H9 (cell line): ENCODE measurements around the gene GRB14. TPM values are rescaled to one million over a fixed set of nuclear protein-coding genes. Genes with fewer than 3 reads are reported as not detected.

Source experiments
- DNase-seq: peaks from one replicate; pipeline ENCODE4 v3.0.0-alpha.2; 2017
- H2AFZ ChIP-seq: one replicate; pipeline ENCODE4 v1.6.1; 2013; ENCODE audit warnings: mild to moderate bottlenecking, low read length, control low read depth, moderate library complexity
- H2AK5ac ChIP-seq: 2 replicates; pipeline ENCODE4 v1.6.1; 2013; ENCODE audit warnings: low read length, control low read depth, mixed read lengths; ENCODE audit not compliant: insufficient read length
- H2BK120ac ChIP-seq: one replicate; pipeline ENCODE4 v1.6.1; 2013; ENCODE audit warnings: low read depth, mild to moderate bottlenecking, low read length, control low read depth, inconsistent platforms; ENCODE audit not compliant: poor library complexity, severe bottlenecking
- H2BK12ac ChIP-seq: 2 replicates; pipeline ENCODE4 v1.6.1; 2013; ENCODE audit warnings: low read length, control low read depth, mixed read lengths, low read depth; ENCODE audit not compliant: insufficient read length
- H2BK15ac ChIP-seq: 2 replicates; pipeline ENCODE4 v1.6.1; 2013; ENCODE audit warnings: low read depth, low read length, control low read depth
- H2BK20ac ChIP-seq: one replicate; pipeline ENCODE4 v1.6.1; 2013; ENCODE audit warnings: low read depth, mild to moderate bottlenecking, low read length, control low read depth, inconsistent platforms; ENCODE audit not compliant: poor library complexity, severe bottlenecking
- H2BK5ac ChIP-seq: 2 replicates; pipeline ENCODE4 v1.6.1; 2013; ENCODE audit warnings: low read length, control low read depth, mixed read lengths; ENCODE audit not compliant: insufficient read length
- H3K14ac ChIP-seq: 2 replicates; pipeline ENCODE4 v1.6.1; 2013; ENCODE audit warnings: low read length, control low read depth; ENCODE audit not compliant: insufficient read depth
- H3K18ac ChIP-seq: 2 replicates; pipeline ENCODE4 v1.6.1; 2013; ENCODE audit warnings: low read depth, mild to moderate bottlenecking, mixed read lengths, low read length, control low read depth; ENCODE audit not compliant: insufficient read length
- H3K23ac ChIP-seq: 2 replicates; pipeline ENCODE4 v1.6.1; 2013; ENCODE audit warnings: low read length, control low read depth, mixed read lengths, low read depth; ENCODE audit not compliant: insufficient read length
- H3K23me2 ChIP-seq: 2 replicates; pipeline ENCODE4 v1.6.1; 2013; ENCODE audit warnings: low read depth, mild to moderate bottlenecking, mixed read lengths, low read length, control low read depth; ENCODE audit not compliant: insufficient read length, poor library complexity, severe bottlenecking
- H3K27ac ChIP-seq: 2 replicates; pipeline ENCODE4 v1.5.1; 2013; ENCODE audit warnings: low read length, control low read depth, mixed read lengths, low read depth; ENCODE audit not compliant: insufficient read length
- H3K27me3 ChIP-seq: 2 replicates; pipeline ENCODE4 v1.6.1; 2013; ENCODE audit warnings: low read length, control low read depth, inconsistent platforms; ENCODE audit not compliant: insufficient read depth
- H3K4ac ChIP-seq: 2 replicates; pipeline ENCODE4 v1.6.1; 2013; ENCODE audit warnings: low read depth, mild to moderate bottlenecking, control low read depth, inconsistent platforms, low read length, moderate library complexity
- H3K4me1 ChIP-seq: 2 replicates; pipeline ENCODE4 v1.6.1; 2013; ENCODE audit warnings: low read length, control low read depth, inconsistent platforms; ENCODE audit not compliant: insufficient read depth
- H3K4me2 ChIP-seq: 2 replicates; pipeline ENCODE4 v1.6.1; 2013; ENCODE audit warnings: low read length, control low read depth, mixed read lengths; ENCODE audit not compliant: insufficient read length, insufficient read depth
- H3K56ac ChIP-seq: 2 replicates; pipeline ENCODE4 v1.6.1; 2013; ENCODE audit warnings: low read depth, mild to moderate bottlenecking, mixed read lengths, low read length, control low read depth; ENCODE audit not compliant: insufficient read length
- H3K79me1 ChIP-seq: 2 replicates; pipeline ENCODE4 v1.6.1; 2013; ENCODE audit warnings: low read depth, mild to moderate bottlenecking, moderate library complexity, low read length, control low read depth, inconsistent platforms; ENCODE audit not compliant: insufficient read depth, poor library complexity, severe bottlenecking
- H3K79me2 ChIP-seq: 2 replicates; pipeline ENCODE4 v1.6.1; 2013; ENCODE audit warnings: low read length, control low read depth, inconsistent platforms; ENCODE audit not compliant: insufficient read depth
- H3K9ac ChIP-seq: 2 replicates; pipeline ENCODE4 v1.6.1; 2013; ENCODE audit warnings: low read length, control low read depth, mixed read lengths; ENCODE audit not compliant: insufficient read length; ENCODE audit errors: extremely low read depth
- H3K9me3 ChIP-seq: one replicate; pipeline ENCODE4 v1.6.1; 2013; ENCODE audit warnings: low read depth, low read length, inconsistent platforms; ENCODE audit not compliant: control insufficient read depth
- H3T11ph ChIP-seq: one replicate; pipeline ENCODE4 v1.6.1; 2013; ENCODE audit warnings: mild to moderate bottlenecking, low read length, control low read depth, inconsistent platforms
- H4K20me1 ChIP-seq: one replicate; pipeline ENCODE4 v1.6.1; 2013; ENCODE audit not compliant: control insufficient read depth, insufficient read length, insufficient read depth
- H4K5ac ChIP-seq: 2 replicates; pipeline ENCODE4 v1.6.1; 2013; ENCODE audit warnings: low read depth, mild to moderate bottlenecking, mixed read lengths, low read length, control low read depth; ENCODE audit not compliant: insufficient read length
- H4K8ac ChIP-seq: replicated peaks from 2 replicates; pipeline ENCODE4 v1.6.1; 2013; ENCODE audit warnings: low read length, control low read depth, mixed read lengths, low read depth; ENCODE audit not compliant: insufficient read length
- H4K91ac ChIP-seq: 2 replicates; pipeline ENCODE4 v1.6.1; 2013; ENCODE audit warnings: low read depth, mild to moderate bottlenecking, moderate library complexity, mixed read lengths, low read length, control low read depth; ENCODE audit not compliant: insufficient read length
- H3K27ac Mint-ChIP-seq, 3 experiments: 2 replicates in 2 of 3; 3 replicates in 1 of 3; pipeline ENCODE4 v1.8.0; 2020 to 2021; ENCODE audit warnings: mixed read lengths in 3 of 3, mild to moderate bottlenecking in 1 of 3, moderate library complexity in 1 of 3
- H3K27me3 Mint-ChIP-seq: 2 replicates; pipeline ENCODE4 v1.8.0; 2021; ENCODE audit warnings: low read depth, mild to moderate bottlenecking, moderate library complexity, mixed read lengths
- H3K36me3 Mint-ChIP-seq, 3 experiments: 2 replicates in 2 of 3; 3 replicates in 1 of 3; pipeline ENCODE4 v1.8.0; 2020 to 2021; ENCODE audit warnings: low read depth in 3 of 3, mixed read lengths in 3 of 3; ENCODE audit not compliant: insufficient read depth in 1 of 3
- H3K4me1 Mint-ChIP-seq, 2 experiments: 2 replicates each; pipeline ENCODE4 v1.8.0; 2020; ENCODE audit warnings: mixed read lengths in 2 of 2
- H3K4me3 Mint-ChIP-seq, 2 experiments: 2 replicates in 1 of 2; 3 replicates in 1 of 2; pipeline ENCODE4 v1.8.0; 2020 to 2021; ENCODE audit warnings: mild to moderate bottlenecking in 2 of 2, mixed read lengths in 2 of 2, moderate library complexity in 1 of 2
- H3K9me3 Mint-ChIP-seq, 2 experiments: 2 replicates in 1 of 2; 3 replicates in 1 of 2; pipeline ENCODE4 v1.8.0; 2020; ENCODE audit warnings: mild to moderate bottlenecking in 2 of 2, mixed read lengths in 2 of 2, moderate library complexity in 1 of 2
- WGBS: extraction: QIAGEN DNeasy Blood & Tissue Kit; methylation state at CpG from one replicate; pipeline ENCODE4 v1.1.7; 2013; ENCODE audit warnings: missing lambda C conversion rate, low lambda C conversion rate, mixed read lengths; ENCODE audit not compliant: insufficient read length; ENCODE audit errors: extremely low coverage; 5-methylcytosine and 5-hydroxymethylcytosine counted together
- total RNA-seq: library from RNA; stranded (reverse); gene quantifications from 2 replicates; pipeline ENCODE4 v1.2.1, GENCODE V29; 2021
- TF ChIP-seq, protein P1 (sequence below): fragments of 200-600 bp; sonication (generic); conservative IDR thresholded peaks from 3 replicates; pipeline ENCODE4 v1.8.0; 2021; ENCODE audit warnings: antibody characterized with exemption, mild to moderate bottlenecking

Gene GRB14
- total RNA-seq, 1 experiment from 2014 or later: 7.6 TPM

DNA sequence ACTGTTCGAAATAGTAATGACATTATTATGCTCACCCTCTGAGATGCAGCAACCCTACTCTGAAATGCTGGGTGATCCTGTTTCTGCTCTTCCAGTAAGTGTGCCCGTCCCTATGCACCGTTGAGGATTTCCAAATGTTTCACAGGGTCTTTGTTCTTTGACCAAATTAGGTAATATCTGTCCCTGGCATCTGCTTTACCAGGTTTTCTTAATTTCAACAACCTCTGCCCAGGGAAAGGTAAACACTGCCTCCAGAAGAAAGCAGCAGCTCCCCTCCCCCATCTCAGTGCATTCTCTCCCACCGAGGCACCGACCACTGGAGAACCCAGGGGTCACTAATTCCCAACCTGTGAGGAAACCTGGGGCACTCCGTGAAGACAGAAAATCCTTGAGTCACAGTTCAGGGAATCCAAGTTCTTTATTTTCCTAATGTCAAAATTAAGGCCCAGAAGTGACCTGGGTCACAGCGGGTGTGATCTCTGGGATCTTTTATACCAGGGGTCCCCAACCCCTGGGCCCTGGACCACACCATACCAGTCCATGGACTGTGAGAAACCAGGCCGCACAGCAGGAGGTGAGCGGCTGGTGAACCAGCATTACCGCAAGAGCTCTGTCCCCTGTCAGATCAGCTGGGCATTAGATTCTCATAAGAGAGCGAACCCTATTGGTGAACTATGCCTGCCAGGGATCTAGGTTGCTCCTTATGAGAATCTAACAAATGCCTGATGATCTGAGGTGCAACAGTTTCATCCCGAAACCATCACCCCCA, 1.2 kb upstream of the GRB14 start:
- H3K4me3 Mint-ChIP-seq: peak overlapping the region; percentile 82 to 93
- Histone ChIP-seq H4K20me1 (no peaks in the 10 kb centered on the region), H2BK15ac (no peak overlapping the region), H3K4me1 (peaks cover 3% of the 10 kb centered on the region; the same call in 1 of the 2 replicates), H2AFZ (no peak overlapping the region), H3K27me3 (no peaks in the 10 kb centered on the region), H3T11ph (no peak overlapping the region), H3K23me2 (no peaks in the 10 kb centered on the region), H3K23ac (no peak overlapping the region), H4K8ac (no peak overlapping the region), H4K5ac (no peak overlapping the region), H4K91ac (no peak overlapping the region), H3K9me3 (no peaks in the 10 kb centered on the region), H2BK12ac (no peak overlapping the region), H3K79me2 (no peaks in the 10 kb centered on the region), H3K27ac (no peak overlapping the region), H2BK20ac (no peak overlapping the region), H3K18ac (no peak overlapping the region), H3K56ac (no peak overlapping the region), H2BK5ac (no peak overlapping the region), H3K4ac (no peak overlapping the region), H2AK5ac (no peak overlapping the region), H2BK120ac (no peak overlapping the region), H3K79me1 (no peaks in the 10 kb centered on the region), H3K14ac (no peak overlapping the region), H3K4me2 (peak overlapping the region; percentile 22), H3K9ac (no peak overlapping the region)
- TF ChIP-seq, protein P1, sequence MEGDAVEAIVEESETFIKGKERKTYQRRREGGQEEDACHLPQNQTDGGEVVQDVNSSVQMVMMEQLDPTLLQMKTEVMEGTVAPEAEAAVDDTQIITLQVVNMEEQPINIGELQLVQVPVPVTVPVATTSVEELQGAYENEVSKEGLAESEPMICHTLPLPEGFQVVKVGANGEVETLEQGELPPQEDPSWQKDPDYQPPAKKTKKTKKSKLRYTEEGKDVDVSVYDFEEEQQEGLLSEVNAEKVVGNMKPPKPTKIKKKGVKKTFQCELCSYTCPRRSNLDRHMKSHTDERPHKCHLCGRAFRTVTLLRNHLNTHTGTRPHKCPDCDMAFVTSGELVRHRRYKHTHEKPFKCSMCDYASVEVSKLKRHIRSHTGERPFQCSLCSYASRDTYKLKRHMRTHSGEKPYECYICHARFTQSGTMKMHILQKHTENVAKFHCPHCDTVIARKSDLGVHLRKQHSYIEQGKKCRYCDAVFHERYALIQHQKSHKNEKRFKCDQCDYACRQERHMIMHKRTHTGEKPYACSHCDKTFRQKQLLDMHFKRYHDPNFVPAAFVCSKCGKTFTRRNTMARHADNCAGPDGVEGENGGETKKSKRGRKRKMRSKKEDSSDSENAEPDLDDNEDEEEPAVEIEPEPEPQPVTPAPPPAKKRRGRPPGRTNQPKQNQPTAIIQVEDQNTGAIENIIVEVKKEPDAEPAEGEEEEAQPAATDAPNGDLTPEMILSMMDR: no peak
- no CpG with 5 or more reads among the region's 12 CpGs for WGBS
- peaks cover 3% of the 10 kb centered on the region for H3K27me3 Mint-ChIP-seq
- H3K9me3 Mint-ChIP-seq: no peaks in the 10 kb centered on the region
- H3K36me3 Mint-ChIP-seq: peaks cover 0 to 9% (median 3%) of the 10 kb centered on the region in 3 experiments; a peak in 4 of 7 replicates
- no peak overlapping the region for H3K27ac Mint-ChIP-seq
- peaks cover 38 to 40% of the 10 kb centered on the region in 2 experiments for H3K4me1 Mint-ChIP-seq
- peak; percentile 38 for DNase-seq
